Naive thymus-derived CD4-positive, alpha-beta T cell (primary cell): ENCODE measurements around the gene WDR5B. TPM values are rescaled to one million over a fixed set of nuclear protein-coding genes. Genes with fewer than 3 reads are reported as not detected.
A peak's percentile ranks its signal among the peaks of the same experiment; 100 is the strongest.

Source experiments
- ATAC-seq: fragments of 150-1000 bp; cut with Tn5 transposase; 2 replicates; pipeline ENCODE4 v1.10.0; 2021; ENCODE audit warnings: mild to moderate bottlenecking, moderate library complexity
- CTCF ChIA-PET: fragments of 350-600 bp; sonication (Branson Sonifier 250); formaldehyde crosslinking; loops from one replicate; lab custom pipeline; 2021; ENCODE audit warnings: antibody characterized with exemption; lab: Charles Lee
- POLR2A ChIA-PET: fragments of 350-600 bp; sonication (Branson Sonifier 250); formaldehyde crosslinking; loops from one replicate; lab custom pipeline; 2021; ENCODE audit warnings: antibody characterized with exemption, inconsistent platforms; lab: Charles Lee
- DNase-seq, 9 donors: peaks; one replicate each; pipeline versions ENCODE4 v3.0.0 to v3.0.0-alpha.2; 2020 to 2022; ENCODE audit warnings: mixed read lengths in 1 of 9
- H3K27ac ChIP-seq: one replicate; pipeline ENCODE4 v1.7.0; 2013; ENCODE audit warnings: mild to moderate bottlenecking, low read depth, low read length, moderate library complexity
- H3K27me3 ChIP-seq, 2 donors: one replicate each; pipeline ENCODE4 v1.7.0; 2013; ENCODE audit warnings: low read length in 2 of 2, mild to moderate bottlenecking in 2 of 2, moderate library complexity in 2 of 2; ENCODE audit not compliant: control insufficient read depth in 2 of 2, insufficient read depth in 2 of 2
- H3K36me3 ChIP-seq, 3 experiments: 1 replicate in 2 of 3; 2 replicates in 1 of 3; pipeline ENCODE4 v1.7.0; 2013; ENCODE audit warnings: low read length in 3 of 3, mild to moderate bottlenecking in 3 of 3, moderate library complexity in 1 of 3; ENCODE audit not compliant: insufficient read depth in 3 of 3, control insufficient read depth in 2 of 3
- H3K4me1 ChIP-seq, 2 donors: one replicate each; pipeline ENCODE4 v1.7.0; 2013; ENCODE audit warnings: low read length in 2 of 2, mild to moderate bottlenecking in 2 of 2, moderate library complexity in 1 of 2; ENCODE audit not compliant: control insufficient read depth in 2 of 2, insufficient read depth in 2 of 2
- H3K4me3 ChIP-seq: 2 replicates; pipeline ENCODE4 v1.7.0; 2013; ENCODE audit warnings: mild to moderate bottlenecking, low read length
- H3K9me3 ChIP-seq, 3 experiments: 1 replicate in 2 of 3; 2 replicates in 1 of 3; pipeline ENCODE4 v1.7.0; 2013; ENCODE audit warnings: low read length in 3 of 3; ENCODE audit not compliant: control insufficient read depth in 2 of 3
- H3K27ac Mint-ChIP-seq, 9 donors: one replicate each; pipeline ENCODE4 v1.8.0; 2020 to 2022; ENCODE audit warnings: mixed read lengths in 9 of 9, mild to moderate bottlenecking in 8 of 9, moderate library complexity in 5 of 9, inconsistent platforms in 2 of 9
- H3K27me3 Mint-ChIP-seq, 5 donors: one replicate each; pipeline ENCODE4 v1.8.0; 2021 to 2022; ENCODE audit warnings: mixed read lengths in 5 of 5, mild to moderate bottlenecking in 1 of 5
- H3K36me3 Mint-ChIP-seq, 5 donors: one replicate each; pipeline ENCODE4 v1.8.0; 2020 to 2022; ENCODE audit warnings: mixed read lengths in 5 of 5, mild to moderate bottlenecking in 3 of 5, inconsistent platforms in 1 of 5
- H3K4me1 Mint-ChIP-seq, 7 donors: one replicate each; pipeline ENCODE4 v1.8.0; 2020 to 2022; ENCODE audit warnings: mixed read lengths in 7 of 7, mild to moderate bottlenecking in 3 of 7, inconsistent platforms in 1 of 7
- H3K4me3 Mint-ChIP-seq, 10 donors: one replicate each; pipeline ENCODE4 v1.8.0; 2020 to 2022; ENCODE audit warnings: mild to moderate bottlenecking in 10 of 10, mixed read lengths in 10 of 10, moderate library complexity in 6 of 10, inconsistent platforms in 2 of 10
- H3K9me3 Mint-ChIP-seq, 11 donors: one replicate each; pipeline ENCODE4 v1.8.0; 2020 to 2022; ENCODE audit warnings: mixed read lengths in 11 of 11, mild to moderate bottlenecking in 4 of 11, inconsistent platforms in 1 of 11, moderate library complexity in 1 of 11
- intact Hi-C, 2 donors: fragments of 100-400 bp; cut with micrococcal nuclease; formaldehyde crosslinking; loops; one replicate each; pipeline ENCODE4 v1.15.1; 2023
- polyA plus RNA-seq, 2 donors: library from polyadenylated mRNA; unstranded; fragments of 300-500 nt; fragmentation: Illumina TruSeq; gene quantifications; one replicate each; pipeline ENCODE4 v1.2.3, GENCODE V29; 2021
- total RNA-seq, 6 experiments: library from RNA in 5 of 6; stranded (reverse) in 5 of 6; gene quantifications; 1 replicate in 5 of 6; 2 replicates in 1 of 6; pipeline ENCODE4 v1.2.3 and lab custom pipeline; 2021 to 2026

The WDR5B gene
- total and polyA plus RNA-seq, 7 experiments from 2014 or later, result 1.6 to 19.4 (median 5.4) TPM

DNA sequence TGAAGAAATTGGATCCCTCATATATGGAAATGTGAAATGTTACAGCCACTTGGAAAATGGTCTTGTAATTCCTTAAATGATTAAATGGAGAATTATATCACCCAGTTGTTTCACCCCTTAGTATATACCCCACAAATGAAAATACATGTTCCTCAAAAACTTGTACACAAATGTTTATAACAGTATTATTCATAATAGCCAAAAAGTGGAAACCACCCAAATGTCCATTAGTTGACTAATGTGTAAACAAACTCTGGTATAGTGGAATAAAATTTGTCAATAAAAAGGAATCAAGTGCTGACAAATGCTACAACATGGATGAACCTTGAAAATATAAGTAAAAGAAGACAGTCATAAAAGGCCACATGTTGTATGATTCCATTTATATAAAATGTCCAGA is 19.4 kb downstream of the WDR5B start:
- H3K27me3 Mint-ChIP-seq, result no peaks in the 10 kb centered on the region
- ATAC-seq, result no peak
- H3K9me3 ChIP-seq, result no peaks in the 10 kb centered on the region
- H3K4me1 Mint-ChIP-seq, result peaks cover 8 to 24% (median 9%) of the 10 kb centered on the region in 7 donors
- H3K9me3 Mint-ChIP-seq, result no peaks in the 10 kb centered on the region
- CTCF ChIA-PET, result no interaction called here
- H3K4me3 Mint-ChIP-seq, result no peak overlapping the region
- H3K27me3 ChIP-seq, result no peaks in the 10 kb centered on the region
- intact Hi-C loops, result no loop called here
- H3K36me3 Mint-ChIP-seq, result peaks cover 0 to 24% (median 0%) of the 10 kb centered on the region in 5 donors
- H3K4me1 ChIP-seq, result no peaks in the 10 kb centered on the region
- H3K27ac Mint-ChIP-seq, result no peak overlapping the region
- no peak for DNase-seq
- POLR2A ChIA-PET, result no interaction called here
- H3K27ac ChIP-seq, result no peak overlapping the region
- no peaks in the 10 kb centered on the region for H3K36me3 ChIP-seq
- no peak overlapping the region for H3K4me3 ChIP-seq

DNA sequence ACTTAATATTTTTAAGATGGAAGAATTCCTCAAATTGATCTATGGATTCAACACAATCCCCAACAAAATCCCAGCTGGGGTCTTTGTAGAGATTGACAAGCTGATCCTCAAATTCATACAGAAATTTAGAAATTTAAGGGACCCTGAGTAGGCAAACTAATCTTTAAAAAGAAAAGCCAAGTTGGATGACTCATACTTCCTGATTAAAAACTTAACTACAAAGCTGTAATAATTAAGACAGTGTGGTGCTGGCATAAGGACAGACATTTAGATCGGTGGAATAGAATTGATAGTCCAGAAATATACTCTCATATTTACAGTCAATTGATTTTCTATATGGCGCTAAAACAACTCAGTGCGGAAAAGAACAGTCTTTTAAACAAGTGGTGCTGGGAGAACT is 20.3 kb downstream of the WDR5B start:
- H3K27me3 ChIP-seq, result no peaks in the 10 kb centered on the region
- H3K9me3 Mint-ChIP-seq, result no peaks in the 10 kb centered on the region
- H3K27ac Mint-ChIP-seq, result no peak overlapping the region
- H3K9me3 ChIP-seq, result no peaks in the 10 kb centered on the region
- H3K27me3 Mint-ChIP-seq, result no peaks in the 10 kb centered on the region
- H3K36me3 ChIP-seq, result no peaks in the 10 kb centered on the region
- ChIA-PET POLR2A (interaction anchor here (0.9 to 1.0 kb wide), 3 partner anchors 11 to 119 kb away, joined by 3 to 5 read pairs (median 3); partner anchors contain the start of genes FAM162A and KPNA1), CTCF (interaction anchor here (1.0 kb wide), 1 partner anchor 9 kb away, joined by 4 read pairs; no protein-coding TSS in a partner anchor)
- ATAC-seq (no peak), DNase-seq (no peak)
- no peak overlapping the region for H3K27ac ChIP-seq
- no peak overlapping the region for H3K4me3 ChIP-seq
- peaks cover 4 to 24% (median 10%) of the 10 kb centered on the region in 7 donors for H3K4me1 Mint-ChIP-seq
- H3K4me3 Mint-ChIP-seq, result no peak overlapping the region
- H3K36me3 Mint-ChIP-seq, result peaks cover 0 to 24% (median 0%) of the 10 kb centered on the region in 5 donors
- no peaks in the 10 kb centered on the region for H3K4me1 ChIP-seq
- intact Hi-C loops, result no loop called here

DNA sequence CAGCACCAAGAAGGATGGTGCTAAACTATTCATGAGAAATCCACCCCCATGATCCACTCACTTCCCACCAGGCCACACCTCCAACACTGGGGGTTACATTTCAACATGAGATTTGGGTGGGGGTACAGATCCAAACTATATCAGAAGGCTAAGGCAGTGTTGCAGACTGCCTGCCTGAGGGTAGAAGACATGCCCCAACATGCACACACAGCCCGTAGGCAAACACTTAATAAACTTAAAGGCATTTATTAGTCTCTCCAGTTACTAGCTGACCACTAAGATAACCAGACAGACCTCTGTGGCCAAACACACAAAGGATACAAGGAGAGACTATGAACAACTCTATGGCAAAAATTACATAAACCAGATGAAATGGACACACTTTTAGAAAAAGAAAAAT is 21.7 kb downstream of the WDR5B start:
- POLR2A ChIA-PET, result interaction anchor here (1.6 to 2.0 kb wide), 2 partner anchors 10 to 162 kb away, joined by 3 to 20 read pairs; partner anchors contain the start of genes FAM162A and MIX23
- intact Hi-C loops, result loop anchor here in 1 of 2 donors (5.0 kb wide), 1 partner anchor 358 kb away; no protein-coding TSS in a partner anchor
- H3K36me3 Mint-ChIP-seq, result peaks cover 0 to 13% (median 0%) of the 10 kb centered on the region in 5 donors
- no peak overlapping the region for H3K27ac Mint-ChIP-seq
- no peak overlapping the region for H3K4me3 Mint-ChIP-seq
- CTCF ChIA-PET, result interaction anchor here (0.8 to 2.4 kb wide), 5 partner anchors 10 to 637 kb away, joined by 3 to 19 read pairs (median 10); partner anchors contain the start of genes FAM162A and PARP14
- Histone ChIP-seq H3K9me3 (no peaks in the 10 kb centered on the region), H3K27me3 (no peaks in the 10 kb centered on the region), H3K36me3 (no peaks in the 10 kb centered on the region), H3K4me3 (no peak overlapping the region), H3K4me1 (no peaks in the 10 kb centered on the region), H3K27ac (no peak overlapping the region)
- no peak for ATAC-seq
- no peak for DNase-seq
- H3K27me3 Mint-ChIP-seq, result no peaks in the 10 kb centered on the region
- H3K4me1 Mint-ChIP-seq, result peaks cover 4 to 28% (median 12%) of the 10 kb centered on the region in 7 donors
- H3K9me3 Mint-ChIP-seq, result no peaks in the 10 kb centered on the region

DNA sequence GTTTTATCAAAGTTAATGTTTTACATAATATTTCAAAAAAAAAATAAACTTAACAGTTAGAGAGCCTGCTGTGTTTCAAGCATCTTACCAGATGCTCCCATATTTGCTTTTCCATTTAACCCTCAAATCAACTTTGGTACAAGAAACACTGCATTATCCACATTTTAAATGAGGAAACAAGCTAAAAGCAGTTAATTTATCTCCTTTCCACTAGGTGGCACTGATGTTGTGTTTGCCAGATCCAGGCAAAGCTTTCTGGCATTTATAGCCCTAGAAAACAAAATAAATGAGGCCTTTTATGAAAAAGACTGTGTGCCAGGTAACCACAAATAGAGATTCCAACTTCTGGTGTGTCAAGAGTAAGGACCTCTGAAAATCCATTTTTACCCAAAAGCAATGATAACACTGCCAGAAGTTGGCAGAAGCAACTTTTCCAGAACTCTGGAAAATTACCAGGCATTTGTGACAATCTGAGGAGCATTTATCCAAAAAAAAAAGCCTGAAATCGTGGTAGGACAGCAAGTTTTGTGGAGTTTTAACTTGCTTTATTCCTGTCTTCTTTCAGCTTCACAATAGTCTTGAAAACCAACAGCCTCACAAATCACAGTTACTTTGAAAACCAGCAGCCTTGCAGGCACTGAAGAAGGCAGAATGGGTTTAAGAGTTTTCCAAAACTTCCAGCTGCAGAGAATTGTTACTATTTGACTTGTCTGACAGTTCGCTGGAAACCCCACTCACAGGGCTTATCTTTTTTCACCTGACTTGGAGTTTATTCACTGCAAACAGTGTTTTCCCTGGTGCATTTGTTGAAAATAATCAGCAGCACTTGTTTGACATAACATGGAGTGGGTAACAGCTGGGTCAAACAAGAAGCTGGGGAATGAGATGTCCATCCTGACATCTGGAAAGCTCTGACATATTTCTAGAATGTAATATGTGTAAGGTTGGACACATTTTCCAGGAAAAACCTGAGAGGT is 22.7 kb downstream of the WDR5B start:
- Mint-ChIP-seq H3K9me3 (no peaks in the 10 kb centered on the region), H3K27ac (no peak overlapping the region), H3K27me3 (no peaks in the 10 kb centered on the region), H3K4me3 (no peak overlapping the region), H3K4me1 (peaks cover 7 to 36% (median 18%) of the 10 kb centered on the region in 7 donors), H3K36me3 (peaks cover 0 to 13% (median 3%) of the 10 kb centered on the region in 5 donors)
- no peak overlapping the region for H3K27ac ChIP-seq
- intact Hi-C loops, result loop anchor here (1.0 to 5.0 kb wide), 5 partner anchors 9 to 636 kb away; partner anchors contain the start of gene FAM162A (in 2 of the 2)
- H3K4me3 ChIP-seq, result no peak overlapping the region
- H3K9me3 ChIP-seq, result no peaks in the 10 kb centered on the region
- H3K4me1 ChIP-seq, result no peaks in the 10 kb centered on the region
- POLR2A ChIA-PET, result interaction anchor here (0.7 to 2.0 kb wide), 7 partner anchors 9 to 286 kb away, joined by 3 to 20 read pairs (median 3); partner anchors contain the start of genes FAM162A and MIX23
- ATAC-seq, result peak; percentile 75
- no peaks in the 10 kb centered on the region for H3K27me3 ChIP-seq
- no peaks in the 10 kb centered on the region for H3K36me3 ChIP-seq
- CTCF ChIA-PET, result interaction anchor here (0.6 to 2.4 kb wide), 12 partner anchors 9 to 1176 kb away, joined by 3 to 19 read pairs (median 4); partner anchors contain the start of genes FAM162A, MIX23 and PARP14
- peak in 7 of 9 donors; percentile 27 to 56 (median 46) for DNase-seq

DNA sequence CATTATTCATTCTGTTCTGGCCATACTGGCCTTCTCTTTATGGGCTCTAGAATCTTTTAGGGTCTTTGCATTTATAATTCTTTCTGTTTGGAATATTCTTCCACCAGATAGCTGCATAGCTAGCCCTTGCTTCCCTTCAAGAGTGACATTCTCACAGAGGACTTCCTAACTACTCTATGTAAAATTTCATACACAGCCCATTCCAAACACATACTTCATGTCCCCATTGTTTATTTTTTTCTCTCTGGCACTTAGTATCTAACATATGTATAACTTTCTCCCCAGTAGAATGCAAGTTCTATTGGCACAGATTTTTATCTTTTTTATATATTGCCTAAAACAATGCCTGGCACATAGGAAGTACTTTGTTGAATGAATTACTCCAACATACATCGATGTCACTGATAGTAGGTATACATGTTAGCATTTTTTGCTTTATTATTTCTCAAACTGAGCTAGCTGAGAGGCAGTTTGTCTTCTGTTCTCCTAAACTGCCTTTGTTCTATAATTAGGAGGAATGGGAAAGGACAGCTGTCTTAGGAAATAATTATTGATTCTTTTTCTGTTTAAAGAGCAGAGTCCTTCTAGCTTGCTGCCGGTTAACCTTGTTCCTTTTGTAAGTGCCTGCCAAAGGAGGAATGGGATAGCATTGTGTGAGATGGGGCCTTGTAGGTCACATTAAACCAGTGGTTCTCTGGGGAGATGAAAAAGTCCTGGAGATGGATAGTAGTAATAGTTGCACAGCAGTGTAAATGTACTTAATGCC is 24.0 kb downstream of the WDR5B start:
- Mint-ChIP-seq H3K27ac (peak overlapping the region in 1 of 9 donors; percentile 9), H3K4me3 (no peak overlapping the region), H3K27me3 (no peaks in the 10 kb centered on the region), H3K36me3 (peaks cover 0 to 20% (median 5%) of the 10 kb centered on the region in 5 donors), H3K9me3 (no peaks in the 10 kb centered on the region), H3K4me1 (peaks cover 6 to 43% (median 29%) of the 10 kb centered on the region in 7 donors)
- DNase-seq (no peak), ATAC-seq (no peak)
- Histone ChIP-seq H3K4me3 (no peak overlapping the region), H3K4me1 (no peaks in the 10 kb centered on the region), H3K27me3 (no peaks in the 10 kb centered on the region), H3K27ac (no peak overlapping the region), H3K9me3 (no peaks in the 10 kb centered on the region), H3K36me3 (peaks cover 0 to 6% (median 0%) of the 10 kb centered on the region in 3 experiments)
- intact Hi-C loops, result loop anchor here (2.0 to 5.0 kb wide), 2 partner anchors 360 to 637 kb away; no protein-coding TSS in a partner anchor
- ChIA-PET CTCF (interaction anchor here (0.6 to 1.6 kb wide), 3 partner anchors 304 to 742 kb away, joined by 4 to 5 read pairs (median 4); no protein-coding TSS in a partner anchor), POLR2A (no interaction called here)

DNA sequence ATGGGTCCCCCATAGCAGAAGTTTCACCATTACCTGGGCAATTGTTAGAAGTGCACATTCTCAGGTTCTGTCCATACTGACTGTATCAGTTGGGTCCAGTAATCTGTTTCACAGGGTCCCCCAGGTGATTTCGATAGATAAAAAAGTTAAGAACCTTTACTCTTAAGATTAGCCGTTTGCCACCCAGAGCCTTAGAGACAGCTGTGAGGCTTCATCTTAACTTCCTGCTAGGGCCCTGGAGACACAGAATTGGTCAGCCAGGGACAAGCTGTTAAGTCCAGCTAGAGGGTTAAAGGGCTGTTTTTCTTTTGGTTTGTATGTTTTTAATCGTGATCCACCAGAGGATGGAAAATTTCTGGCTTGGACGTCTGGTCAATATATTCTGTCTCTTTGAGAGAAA is 25.2 kb downstream of the WDR5B start:
- no peak for ATAC-seq
- Histone ChIP-seq H3K4me3 (no peak overlapping the region), H3K9me3 (no peaks in the 10 kb centered on the region), H3K27ac (no peak overlapping the region), H3K4me1 (peaks cover 0 to 2% of the 10 kb centered on the region in 2 donors), H3K36me3 (peaks cover 0 to 6% (median 0%) of the 10 kb centered on the region in 3 experiments), H3K27me3 (no peaks in the 10 kb centered on the region)
- Mint-ChIP-seq H3K4me1 (peaks cover 6 to 53% (median 36%) of the 10 kb centered on the region in 7 donors), H3K27ac (no peak overlapping the region), H3K9me3 (no peaks in the 10 kb centered on the region), H3K36me3 (peaks cover 0 to 28% (median 5%) of the 10 kb centered on the region in 5 donors), H3K27me3 (no peaks in the 10 kb centered on the region), H3K4me3 (no peak overlapping the region)
- intact Hi-C loops, result loop anchor here in 1 of 2 donors (5.0 kb wide), 1 partner anchor 362 kb away; no protein-coding TSS in a partner anchor
- ChIA-PET POLR2A (interaction anchor here (0.6 to 2.2 kb wide), 2 partner anchors 25 to 147 kb away, joined by 4 to 10 read pairs; partner anchors contain the start of gene WDR5B), CTCF (no interaction called here)
- DNase-seq, result no peak
